Lung (tissue), 4 donors: ENCODE data around the gene MOCOS. TPM values are rescaled to one million over a fixed set of nuclear protein-coding genes. Genes with fewer than 3 reads are reported as not detected.

ENCODE experiments used
- polyA plus RNA-seq, 2 donors: library from polyadenylated mRNA; stranded (reverse); fragments of 200-250 nt; gene quantifications; one replicate each; pipeline ENCODE4 v1.2.1, GENCODE V29; 2013
- total RNA-seq, 2 donors: library from RNA; depleted of rRNA in 1 of 2; stranded (reverse); fragments of >200 nt in 1 of 2; gene quantifications; one replicate each; pipeline ENCODE4 v1.2.1, GENCODE V29; 2014 to 2021
- donor health status: Bipolar disorder and iron deficiency.
- donor health status: healthy.
- donor health status: DM: yes; HTN: yes; CAD: no.

Gene MOCOS
- total and polyA plus RNA-seq, 4 donors: 0.68 to 4.1 (median 3.2) TPM

Other genes with a start within 250 kb of the MOCOS start
- gene RPRD1A, start 119.9 kb upstream of the MOCOS start, total RNA-seq: 10 to 100 TPM; 33.6 to 61.3 TPM
- gene RPRD1A, start 119.9 kb upstream of the MOCOS start, polyA plus RNA-seq: 10 to 100 TPM; 21.3 to 27.3 TPM
- gene SLC39A6, start 58.2 kb upstream of the MOCOS start, total RNA-seq: 10 to 100 TPM; 29.3 to 59.2 TPM
- gene SLC39A6, start 58.2 kb upstream of the MOCOS start, polyA plus RNA-seq: 10 to 100 TPM in 1 of 2 donors, 1 to 10 TPM in 1; 4.7 to 32.7 TPM
- 100 to 1,000 TPM in 1 of 2 donors, 10 to 100 TPM in 1; 48.6 to 257 TPM for gene ELP2, start 57.6 kb upstream of the MOCOS start, total RNA-seq
- gene ELP2, start 57.6 kb upstream of the MOCOS start, polyA plus RNA-seq: 10 to 100 TPM; 31.4 to 65.1 TPM
- gene FHOD3, start 110.2 kb downstream of the MOCOS start, total RNA-seq: 1 to 10 TPM; 4.4 to 7.4 TPM
- gene FHOD3, start 110.2 kb downstream of the MOCOS start, polyA plus RNA-seq: 1 to 10 TPM; 1.0 to 1.3 TPM